Measurements from ENCODE around the gene UBE2C.

Gene UBE2C

GRCh38 chr20:45833883-45834796, 21.7 kb downstream of the UBE2C start:
- DNase-seq = peak; percentile 36

DNA sequence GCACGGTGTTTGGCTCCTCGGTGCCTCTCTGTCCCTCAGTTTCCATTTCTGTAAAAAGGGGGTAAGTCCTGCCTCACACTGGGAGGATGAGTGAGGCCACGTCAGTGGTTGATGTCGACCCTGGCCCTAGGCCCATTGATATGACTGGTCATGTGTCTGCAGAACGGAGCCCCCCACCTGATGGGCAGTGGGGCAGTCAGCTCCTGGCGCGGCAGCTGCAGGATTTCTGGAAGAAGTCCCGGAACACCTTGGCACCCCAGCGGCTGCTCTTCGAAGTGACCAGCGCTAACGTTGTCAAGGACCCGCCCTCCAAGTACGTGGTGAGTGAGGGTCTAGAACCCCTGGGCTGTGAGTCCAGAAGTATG, 22.3 kb downstream of the UBE2C start:
- DNase-seq = no peak

GRCh38 chr20:45835329-45835765, 22.9 kb downstream of the UBE2C start:
- DNase-seq = no peak

GRCh38 chr20:45835825-45836224, 23.4 kb downstream of the UBE2C start:
- no peak for DNase-seq

- DNase-seq = no peak
These were observed 24.4 kb downstream of the UBE2C start for GRCh38 chr20:45836841-45837240.

- DNase-seq = no peak
These were observed 28.3 kb downstream of the UBE2C start for GRCh38 chr20:45840700-45841198.

- DNase-seq = no peak
These were observed 29.1 kb downstream of the UBE2C start for GRCh38 chr20:45841407-45842129.

DNA sequence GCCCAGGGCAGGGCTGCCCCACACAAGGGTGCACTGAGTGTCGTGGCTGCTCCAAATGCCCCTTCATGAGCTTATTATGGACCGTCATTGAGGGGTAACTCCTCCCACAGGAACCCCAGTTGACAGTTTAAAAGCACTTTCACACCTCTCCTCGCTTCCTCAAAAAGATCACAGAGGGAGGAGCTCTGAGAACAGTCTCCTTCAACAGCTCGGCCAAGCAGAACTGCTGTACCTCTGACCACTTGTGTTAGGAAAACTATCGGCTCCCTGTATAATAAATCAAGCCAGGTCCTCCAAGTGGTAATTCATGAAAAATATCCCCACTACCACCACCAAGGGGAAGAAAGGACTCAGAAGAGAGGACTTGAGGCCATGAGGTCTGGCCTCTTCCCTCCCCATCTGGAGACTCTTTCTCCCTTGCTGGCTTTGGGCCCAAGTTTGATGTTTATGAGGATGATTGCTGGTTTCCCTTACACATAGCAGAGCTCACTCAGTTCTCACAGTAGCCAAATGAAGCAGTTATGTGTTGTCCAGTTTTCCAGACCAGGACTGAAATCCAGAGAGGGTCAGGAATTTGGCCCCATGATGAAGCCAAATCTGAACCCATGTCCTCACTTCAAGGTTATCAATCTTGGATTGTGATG, 29.8 kb downstream of the UBE2C start:
- DNase-seq = no peak

DNA sequence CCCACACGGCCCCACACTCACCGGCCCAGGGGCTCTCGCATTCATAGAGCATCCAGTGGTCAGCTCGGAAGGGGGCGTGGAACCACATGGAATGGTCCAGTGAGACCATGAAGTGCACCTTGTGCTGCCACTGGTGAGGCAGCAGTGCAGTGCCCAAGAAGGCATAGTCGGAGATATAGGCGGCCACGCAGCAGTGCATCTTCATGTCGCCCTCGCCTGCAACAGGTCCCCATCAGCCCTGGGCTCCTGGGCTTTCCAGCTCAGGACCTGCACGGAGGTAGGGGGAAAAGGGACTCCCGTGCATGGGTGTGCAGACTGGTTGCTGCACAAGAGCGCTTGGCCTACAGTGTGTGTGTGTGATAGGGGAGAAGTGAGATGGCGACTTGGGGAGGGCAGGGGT, 31.1 kb downstream of the UBE2C start:
- DNase-seq = no peak

DNA sequence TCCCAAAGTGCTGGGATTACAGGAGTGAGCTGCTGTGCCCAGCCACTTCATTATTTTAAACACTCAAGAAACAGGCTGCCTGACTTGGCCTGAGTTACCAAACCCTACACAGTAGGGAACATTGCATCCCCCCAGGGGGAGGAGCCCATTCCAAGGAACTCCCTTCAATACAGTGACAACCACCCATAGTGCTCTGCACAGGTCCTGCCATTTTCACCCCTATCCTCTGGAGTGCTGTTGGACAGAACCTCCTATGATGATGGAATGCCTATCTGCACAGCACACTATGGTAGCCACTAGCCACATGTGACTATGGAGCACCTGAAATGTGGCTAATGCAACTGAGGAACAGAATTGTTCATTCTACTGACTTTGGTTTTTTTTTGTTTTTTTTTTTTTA, 33.0 kb downstream of the UBE2C start:
- no peak for DNase-seq

GRCh38 chr20:45848421-45848820, 36.0 kb downstream of the UBE2C start:
- no peak for DNase-seq

GRCh38 chr20:45848969-45849582, 36.6 kb downstream of the UBE2C start:
- DNase-seq = no peak

GRCh38 chr20:45850238-45850637, 37.8 kb downstream of the UBE2C start:
- DNase-seq = no peak

DNA sequence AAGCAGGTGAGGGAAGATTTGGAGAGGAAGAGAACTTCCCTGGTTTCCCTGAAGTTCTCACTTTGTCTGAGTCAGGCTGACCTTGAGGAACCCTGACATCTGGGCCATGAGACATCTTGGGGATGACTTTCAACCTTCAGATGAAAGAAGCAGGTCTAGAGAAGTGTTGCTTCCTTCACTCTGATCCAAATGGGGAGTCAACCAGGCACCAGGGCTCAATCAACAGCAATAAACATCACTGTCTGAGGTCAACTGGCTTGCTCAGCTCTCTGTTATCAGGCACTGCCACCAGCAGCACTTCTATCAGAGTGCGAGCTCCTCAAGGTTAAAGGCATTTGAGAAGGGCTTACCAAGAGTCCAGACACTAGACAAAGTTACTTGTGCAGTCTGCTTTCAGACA, 38.5 kb downstream of the UBE2C start:
- no peak for DNase-seq

GRCh38 chr20:45851501-45851900, 39.1 kb downstream of the UBE2C start:
- no peak for DNase-seq

- DNase-seq = no peak
These were observed 39.9 kb downstream of the UBE2C start for GRCh38 chr20:45852326-45852725.

DNA sequence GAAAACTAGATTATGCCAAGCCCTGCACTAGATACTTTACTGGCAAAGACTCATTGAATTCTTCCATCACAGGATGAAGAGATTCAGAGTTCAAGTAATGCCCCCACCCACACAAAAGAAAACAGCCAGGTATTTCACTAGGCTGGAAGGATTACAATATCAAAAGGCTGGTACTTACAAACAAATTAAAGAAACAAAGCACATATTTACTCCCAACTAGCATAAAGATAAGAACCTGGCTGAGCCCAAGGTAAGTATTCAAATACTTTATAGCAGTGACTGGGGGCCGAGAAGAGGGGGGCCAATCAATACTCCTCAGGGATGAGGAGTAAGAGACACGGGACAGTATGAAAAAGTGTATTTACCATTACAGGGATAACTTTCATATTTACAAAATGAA, 41.0 kb downstream of the UBE2C start:
- no peak for DNase-seq

- peak; percentile 100 for DNase-seq
These were observed 44.9 kb downstream of the UBE2C start, which contains the start of the genes ACOT8 and ZSWIM3 for GRCh38 chr20:45857114-45857881. Gene ACOT8 (minus strand): TSS chr20:45857392. CDS start chr20:45857315, 77 bp downstream. Gene ZSWIM3 (plus strand): TSS chr20:45857614. CDS start chr20:45857826, 212 bp downstream.

DNA sequence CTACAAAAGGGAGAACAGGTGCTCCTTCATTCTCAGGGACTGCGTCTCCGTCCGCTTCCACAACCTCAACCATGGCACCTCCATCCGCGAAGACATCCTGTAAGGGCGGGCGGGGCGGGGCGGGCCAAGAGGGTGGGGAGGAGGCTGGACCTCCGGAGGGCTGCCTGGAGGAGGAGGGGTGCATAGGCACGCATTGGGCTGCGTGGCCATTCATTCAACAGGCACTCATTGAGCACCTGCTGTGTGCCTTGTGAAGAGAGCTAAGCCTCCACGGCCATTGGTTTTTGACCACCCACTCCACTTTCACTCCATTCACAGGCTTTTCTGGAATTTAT, 45.4 kb downstream of the UBE2C start:
- DNase-seq = no peak

DNA sequence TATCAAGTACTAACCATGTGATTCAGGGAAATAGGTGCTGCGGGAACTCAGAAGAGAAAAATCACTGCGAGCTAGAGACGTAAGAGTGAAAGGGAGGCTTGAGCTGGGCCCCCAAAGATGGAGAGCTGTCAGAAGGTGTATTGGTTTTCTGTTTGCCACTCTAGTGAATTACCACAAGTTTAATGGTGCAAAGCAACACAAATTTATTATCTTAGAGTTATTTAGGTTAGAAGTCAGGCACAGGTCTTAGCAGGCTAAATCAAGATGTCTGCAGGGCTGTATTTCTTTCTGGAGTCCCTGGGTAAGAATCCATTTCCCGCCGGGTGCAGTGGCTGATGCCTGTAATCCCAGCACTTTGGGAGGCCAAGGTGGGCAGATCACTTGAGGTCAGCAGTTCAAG, 47.5 kb downstream of the UBE2C start:
- no peak for DNase-seq

GRCh38 chr20:45860560-45861220, 48.2 kb downstream of the UBE2C start:
- no peak for DNase-seq

Data from kidney glomerular epithelial cell (primary cell).